Hepatocyte (in vitro differentiated cells): ENCODE data around the gene MFSD2A. TPM values are rescaled to one million over a fixed set of nuclear protein-coding genes. Genes with fewer than 3 reads are reported as not detected.

Experiments used
- DNase-seq: peaks from one replicate; pipeline ENCODE4 v3.0.0-alpha.2; 2016; ENCODE audit warnings: low spot score
- H2AFZ ChIP-seq: fragments of 200-600 bp; sonication (generic); 2 replicates; pipeline ENCODE4 v1.6.0; 2016; ENCODE audit warnings: antibody characterized with exemption, mild to moderate bottlenecking
- H3K27ac ChIP-seq: fragments of 200-600 bp; sonication (generic); 2 replicates; pipeline ENCODE4 v1.5.1; 2016; ENCODE audit warnings: mild to moderate bottlenecking
- H3K27me3 ChIP-seq: fragments of 200-600 bp; sonication (generic); 2 replicates; pipeline ENCODE4 v1.6.1; 2016
- H3K36me3 ChIP-seq: fragments of 200-600 bp; sonication (generic); replicated peaks from 2 replicates; pipeline ENCODE4 v1.5.1; 2016; ENCODE audit warnings: low read depth; ENCODE audit not compliant: insufficient read depth
- H3K4me1 ChIP-seq: fragments of 200-600 bp; sonication (generic); 2 replicates; pipeline ENCODE4 v1.5.1; 2016; ENCODE audit warnings: mild to moderate bottlenecking, moderate library complexity; ENCODE audit not compliant: insufficient read depth
- H3K4me2 ChIP-seq: fragments of 200-600 bp; sonication (generic); 2 replicates; pipeline ENCODE4 v1.6.0; 2016
- H3K4me3 ChIP-seq: fragments of 200-600 bp; sonication (generic); 2 replicates; pipeline ENCODE4 v1.5.1; 2016; ENCODE audit warnings: mild to moderate bottlenecking
- H3K79me2 ChIP-seq: fragments of 200-600 bp; sonication (generic); 2 replicates; pipeline ENCODE4 v1.6.0; 2017; ENCODE audit warnings: mild to moderate bottlenecking
- H3K9me2 ChIP-seq: fragments of 200-600 bp; sonication (generic); replicated peaks from 2 replicates; pipeline ENCODE4 v1.6.0; 2017; ENCODE audit warnings: mild to moderate bottlenecking; ENCODE audit not compliant: insufficient read depth
- H3K9me3 ChIP-seq: fragments of 200-600 bp; sonication (generic); 2 replicates; pipeline ENCODE4 v1.5.1; 2016; ENCODE audit warnings: low read depth, mild to moderate bottlenecking
- H4K20me1 ChIP-seq: fragments of 200-600 bp; sonication (generic); 2 replicates; pipeline ENCODE4 v1.6.0; 2016; ENCODE audit warnings: mild to moderate bottlenecking; ENCODE audit not compliant: insufficient read depth, poor library complexity, severe bottlenecking
- EZH2 ChIP-seq: fragments of 200-600 bp; sonication (generic); IDR thresholded peaks from 2 replicates; pipeline ENCODE4 v1.6.1; 2016; ENCODE audit warnings: antibody characterized with exemption, mild to moderate bottlenecking, borderline replicate concordance
- EZH2phosphoT487 ChIP-seq: fragments of 200-600 bp; sonication (generic); IDR thresholded peaks from one replicate; pipeline ENCODE4 v1.6.1; 2018; ENCODE audit warnings: antibody characterized with exemption, mild to moderate bottlenecking, low read depth, moderate library complexity; ENCODE audit not compliant: unreplicated experiment, severe bottlenecking
- WGBS: methylation state at CpG from one replicate; pipeline ENCODE4 v1.1.6; 2016; ENCODE audit warnings: low lambda C conversion rate; ENCODE audit errors: missing lambda C conversion rate; 5-methylcytosine and 5-hydroxymethylcytosine counted together
- polyA plus RNA-seq: library from polyadenylated mRNA; unstranded; fragments of >200 nt; fragmentation: Nextera tagmentation; extraction: Ambion mirVana; gene quantifications from 2 replicates; pipeline ENCODE4 v1.2.1, GENCODE V29; 2016
- total RNA-seq: library from RNA; depleted of rRNA; stranded (reverse); fragments of >200 nt; gene quantifications from 2 replicates; pipeline ENCODE4 v1.2.3, GENCODE V29; 2014
- TF ChIP-seq, protein P1 (sequence below): fragments of 200-600 bp; sonication (generic); IDR thresholded peaks from 2 replicates; pipeline ENCODE4 v1.5.1; 2016; ENCODE audit warnings: antibody characterized with exemption, mild to moderate bottlenecking; ENCODE audit not compliant: poor library complexity

The MFSD2A gene
- total and polyA plus RNA-seq, 2 experiments from 2014 or later, result 4.8 to 9.8 TPM

DNA sequence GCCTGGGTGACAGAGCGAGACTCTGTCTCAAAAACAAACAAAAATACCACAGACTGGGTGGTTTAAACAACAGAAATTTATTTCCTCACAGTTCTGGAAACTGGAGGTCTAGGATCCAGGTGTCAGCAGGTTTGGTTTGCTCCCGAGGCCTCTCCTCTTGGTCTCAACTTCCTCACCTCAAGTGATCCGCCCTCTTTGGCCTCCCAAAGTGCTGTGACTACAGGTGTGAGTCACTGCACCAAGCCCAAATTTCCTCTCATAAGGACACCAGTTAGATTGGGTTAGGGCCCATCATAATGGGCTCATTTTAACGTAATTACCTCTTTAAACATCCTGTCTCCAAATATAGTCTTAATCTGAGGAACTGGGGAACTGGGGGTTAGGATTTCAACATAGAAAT is 35.5 kb downstream of the MFSD2A start:
- H3K9me2 ChIP-seq, result no peaks in the 10 kb centered on the region
- H3K27me3 ChIP-seq, result no peaks in the 10 kb centered on the region
- no peak for DNase-seq

DNA sequence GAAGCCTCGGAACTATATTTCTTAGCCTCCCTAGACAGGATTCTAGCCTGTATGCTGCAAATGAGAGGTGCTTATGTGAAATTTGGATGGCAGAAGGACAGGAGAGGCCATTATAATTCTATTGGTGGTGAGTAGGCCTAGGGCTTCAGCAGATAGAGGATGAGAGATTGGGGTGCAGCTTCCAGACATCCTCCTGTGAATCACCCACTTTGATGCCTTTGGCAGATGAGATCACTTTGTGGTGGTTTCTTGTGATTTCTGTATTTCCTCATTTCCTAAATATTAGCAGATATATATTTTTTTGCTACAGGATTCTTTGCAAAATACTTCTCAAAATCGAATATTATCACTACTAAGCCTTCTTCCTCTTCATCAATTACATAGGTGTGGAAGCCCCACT is 37.3 kb downstream of the MFSD2A start:
- H3K4me1 ChIP-seq, result no peaks in the 10 kb centered on the region
- DNase-seq, result no peak
- no peaks in the 10 kb centered on the region for H4K20me1 ChIP-seq
- H3K36me3 ChIP-seq, result no peaks in the 10 kb centered on the region
- H3K79me2 ChIP-seq, result no peaks in the 10 kb centered on the region
- no peaks in the 10 kb centered on the region for H3K9me2 ChIP-seq
- TF ChIP-seq, protein P1, sequence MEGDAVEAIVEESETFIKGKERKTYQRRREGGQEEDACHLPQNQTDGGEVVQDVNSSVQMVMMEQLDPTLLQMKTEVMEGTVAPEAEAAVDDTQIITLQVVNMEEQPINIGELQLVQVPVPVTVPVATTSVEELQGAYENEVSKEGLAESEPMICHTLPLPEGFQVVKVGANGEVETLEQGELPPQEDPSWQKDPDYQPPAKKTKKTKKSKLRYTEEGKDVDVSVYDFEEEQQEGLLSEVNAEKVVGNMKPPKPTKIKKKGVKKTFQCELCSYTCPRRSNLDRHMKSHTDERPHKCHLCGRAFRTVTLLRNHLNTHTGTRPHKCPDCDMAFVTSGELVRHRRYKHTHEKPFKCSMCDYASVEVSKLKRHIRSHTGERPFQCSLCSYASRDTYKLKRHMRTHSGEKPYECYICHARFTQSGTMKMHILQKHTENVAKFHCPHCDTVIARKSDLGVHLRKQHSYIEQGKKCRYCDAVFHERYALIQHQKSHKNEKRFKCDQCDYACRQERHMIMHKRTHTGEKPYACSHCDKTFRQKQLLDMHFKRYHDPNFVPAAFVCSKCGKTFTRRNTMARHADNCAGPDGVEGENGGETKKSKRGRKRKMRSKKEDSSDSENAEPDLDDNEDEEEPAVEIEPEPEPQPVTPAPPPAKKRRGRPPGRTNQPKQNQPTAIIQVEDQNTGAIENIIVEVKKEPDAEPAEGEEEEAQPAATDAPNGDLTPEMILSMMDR, result no peak
- TF ChIP-seq EZH2 (no peak), EZH2phosphoT487 (no peak)
- H3K4me3 ChIP-seq, result no peak overlapping the region
- H3K27me3 ChIP-seq, result no peaks in the 10 kb centered on the region
- no peak overlapping the region for H3K4me2 ChIP-seq
- H3K9me3 ChIP-seq, result no peaks in the 10 kb centered on the region
- H3K27ac ChIP-seq, result no peak overlapping the region
- 93% methylated on average over 2 of the region's 2 CpGs for WGBS
- H2AFZ ChIP-seq, result no peak overlapping the region

More for the DNA sequence above, 35.5 kb downstream of the MFSD2A start:
- no peak overlapping the region for H3K4me3 ChIP-seq
- no peak overlapping the region for H3K27ac ChIP-seq
- no peak for TF ChIP-seq EZH2phosphoT487
- TF ChIP-seq EZH2, result no peak
- TF ChIP-seq, protein P1, result no peak
- no peaks in the 10 kb centered on the region for H4K20me1 ChIP-seq
- no peaks in the 10 kb centered on the region for H3K79me2 ChIP-seq
- no peaks in the 10 kb centered on the region for H3K4me1 ChIP-seq
- 86% methylated on average over 4 of the region's 4 CpGs for WGBS
- H2AFZ ChIP-seq, result no peak overlapping the region
- no peaks in the 10 kb centered on the region for H3K9me3 ChIP-seq
- no peak overlapping the region for H3K4me2 ChIP-seq
- H3K36me3 ChIP-seq, result no peaks in the 10 kb centered on the region

DNA sequence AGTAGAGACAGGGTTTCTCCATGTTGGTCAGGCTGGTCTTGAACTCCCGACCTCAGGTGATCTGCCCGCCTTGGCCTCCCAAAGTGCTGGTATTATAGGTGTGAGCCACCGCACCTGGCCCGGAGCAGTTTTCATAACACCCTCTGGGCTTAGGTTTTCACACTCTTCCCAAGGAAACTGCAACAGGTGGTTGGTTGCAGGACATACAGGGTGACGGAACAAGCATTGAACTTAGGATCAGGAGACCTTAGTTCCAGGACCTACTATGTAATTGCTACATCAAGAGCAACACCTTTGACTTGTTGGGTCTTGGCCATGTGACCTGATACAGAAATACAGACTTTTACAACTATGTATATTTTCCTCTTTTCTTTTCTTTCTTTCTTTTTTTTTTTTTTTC is 37.9 kb downstream of the MFSD2A start:
- Histone ChIP-seq H3K4me2 (no peak overlapping the region), H3K9me3 (no peaks in the 10 kb centered on the region), H3K36me3 (no peaks in the 10 kb centered on the region), H3K27me3 (no peaks in the 10 kb centered on the region), H3K4me3 (no peak overlapping the region), H3K79me2 (no peaks in the 10 kb centered on the region), H3K9me2 (no peaks in the 10 kb centered on the region), H2AFZ (no peak overlapping the region), H4K20me1 (no peaks in the 10 kb centered on the region), H3K27ac (no peak overlapping the region), H3K4me1 (no peaks in the 10 kb centered on the region)
- WGBS, result 96% methylated on average over 5 of the region's 5 CpGs
- TF ChIP-seq EZH2, result no peak
- no peak for DNase-seq

DNA sequence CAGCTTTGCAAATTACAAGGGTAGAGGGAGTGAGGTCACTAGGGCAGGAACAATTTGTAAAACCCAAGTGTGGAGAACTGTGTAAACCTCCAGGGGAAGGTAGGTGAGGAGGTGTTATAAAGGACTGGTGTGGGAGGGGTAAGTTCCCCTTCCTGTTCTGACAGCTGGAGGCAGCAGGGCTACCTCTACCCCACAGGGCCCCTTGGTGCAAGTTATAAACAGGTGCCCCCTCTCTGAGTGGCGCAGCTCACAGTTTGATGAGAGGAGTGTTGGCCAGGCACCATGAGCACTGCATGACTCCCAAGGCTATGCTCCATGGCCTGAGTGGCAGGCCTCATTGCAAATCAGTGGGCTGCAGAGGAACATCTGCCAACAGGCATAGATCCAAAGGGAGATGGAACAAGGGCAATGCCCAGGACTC is 41.0 kb downstream of the MFSD2A start:
- Histone ChIP-seq H3K4me1 (no peaks in the 10 kb centered on the region), H3K9me2 (no peaks in the 10 kb centered on the region), H3K9me3 (no peaks in the 10 kb centered on the region), H2AFZ (no peak overlapping the region), H3K4me3 (no peak overlapping the region), H3K79me2 (no peaks in the 10 kb centered on the region), H3K27ac (no peak overlapping the region), H3K4me2 (no peak overlapping the region), H3K36me3 (no peaks in the 10 kb centered on the region), H3K27me3 (no peaks in the 10 kb centered on the region), H4K20me1 (no peaks in the 10 kb centered on the region)
- DNase-seq, result no peak
- WGBS, result 83% methylated on average over 1 of the region's 1 CpG
- TF ChIP-seq EZH2 (no peak), EZH2phosphoT487 (no peak)
- TF ChIP-seq, protein P1, result no peak
